NCI-H460 (cell line): Measurements from ENCODE around the gene XXYLT1. TPM values are rescaled to one million over a fixed set of nuclear protein-coding genes. Genes with fewer than 3 reads are reported as not detected.
"Not testable (repeated sequence)": the region's sequence is repeated elsewhere in the genome, so short reads cannot be mapped to it uniquely, and the experiment has no call there.

Source experiments
- DNase-seq: peaks from one replicate; pipeline ENCODE4 v3.0.0-alpha.2; 2016; ENCODE audit warnings: low read depth; ENCODE audit errors: extremely low read depth
- polyA plus RNA-seq: library from polyadenylated mRNA; depleted of rRNA; stranded (reverse); fragments of >200 nt; gene quantifications from 2 replicates; pipeline ENCODE4 v1.2.3, GENCODE V29; 2014; cell fraction: nucleus; rRNA removed
- total RNA-seq: library from RNA; depleted of rRNA; stranded (reverse); fragments of >200 nt; shearing (Covaris generic); gene quantifications from 2 replicates; pipeline ENCODE4 v1.2.3, GENCODE V29; 2014; rRNA removed

Gene XXYLT1, protein sequence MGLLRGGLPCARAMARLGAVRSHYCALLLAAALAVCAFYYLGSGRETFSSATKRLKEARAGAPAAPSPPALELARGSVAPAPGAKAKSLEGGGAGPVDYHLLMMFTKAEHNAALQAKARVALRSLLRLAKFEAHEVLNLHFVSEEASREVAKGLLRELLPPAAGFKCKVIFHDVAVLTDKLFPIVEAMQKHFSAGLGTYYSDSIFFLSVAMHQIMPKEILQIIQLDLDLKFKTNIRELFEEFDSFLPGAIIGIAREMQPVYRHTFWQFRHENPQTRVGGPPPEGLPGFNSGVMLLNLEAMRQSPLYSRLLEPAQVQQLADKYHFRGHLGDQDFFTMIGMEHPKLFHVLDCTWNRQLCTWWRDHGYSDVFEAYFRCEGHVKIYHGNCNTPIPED
- 9.2 and 9.3 TPM in 2 replicates for total RNA-seq
- polyA plus RNA-seq: 16.4 and 16.6 TPM in 2 replicates

DNA sequence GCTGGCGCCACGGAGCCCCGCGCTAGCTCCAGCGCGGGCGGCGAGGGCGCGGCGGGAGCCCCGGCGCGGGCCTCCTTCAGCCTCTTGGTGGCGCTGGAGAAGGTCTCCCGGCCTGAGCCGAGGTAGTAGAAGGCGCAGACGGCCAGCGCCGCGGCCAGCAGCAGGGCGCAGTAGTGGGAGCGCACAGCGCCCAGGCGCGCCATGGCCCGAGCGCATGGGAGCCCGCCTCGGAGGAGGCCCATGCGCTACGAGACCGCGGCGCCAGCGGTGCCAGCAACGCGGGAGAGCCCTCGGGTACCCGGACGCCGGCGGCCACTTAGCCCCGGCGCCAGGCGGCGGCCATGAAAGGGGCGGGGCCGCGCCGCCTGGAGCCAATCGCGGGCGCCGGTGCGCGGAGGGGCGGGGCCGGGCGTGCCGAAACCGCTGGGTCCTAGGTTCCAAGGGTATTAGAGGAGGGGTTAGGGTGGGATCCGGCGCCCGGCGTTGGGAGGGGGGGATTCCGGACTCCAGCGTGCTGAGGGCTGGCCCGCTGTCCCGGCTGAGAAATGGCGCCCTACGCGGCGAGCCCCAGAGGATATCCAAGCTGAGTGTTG lies at the start of gene XXYLT1:
TSS of gene XXYLT1 (minus strand) at position 343 of the 593 bp plus-strand sequence. CDS start at position 242, 101 bp downstream.
- peak; percentile 77 for DNase-seq

DNA sequence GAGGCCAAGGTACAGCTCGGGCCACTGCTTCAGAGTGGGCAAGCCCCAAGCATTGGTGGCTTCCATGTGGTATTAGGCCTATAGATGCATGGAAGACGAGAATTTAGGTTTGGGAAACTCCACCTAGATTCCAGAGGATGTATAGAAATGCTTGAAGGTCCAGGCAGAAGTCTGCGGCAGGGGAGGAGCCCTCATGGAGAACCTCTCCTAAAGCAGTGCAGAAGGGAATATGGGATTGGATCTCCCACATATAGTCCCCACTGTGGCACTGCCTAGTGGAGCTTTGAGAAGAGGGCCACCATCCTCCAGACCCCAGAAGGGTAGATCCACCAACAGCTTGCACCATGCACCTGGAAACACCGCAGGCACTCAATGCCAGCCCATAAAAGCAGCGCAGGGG lies 48.1 kb upstream of the XXYLT1 start:
- DNase-seq: no peak

DNA sequence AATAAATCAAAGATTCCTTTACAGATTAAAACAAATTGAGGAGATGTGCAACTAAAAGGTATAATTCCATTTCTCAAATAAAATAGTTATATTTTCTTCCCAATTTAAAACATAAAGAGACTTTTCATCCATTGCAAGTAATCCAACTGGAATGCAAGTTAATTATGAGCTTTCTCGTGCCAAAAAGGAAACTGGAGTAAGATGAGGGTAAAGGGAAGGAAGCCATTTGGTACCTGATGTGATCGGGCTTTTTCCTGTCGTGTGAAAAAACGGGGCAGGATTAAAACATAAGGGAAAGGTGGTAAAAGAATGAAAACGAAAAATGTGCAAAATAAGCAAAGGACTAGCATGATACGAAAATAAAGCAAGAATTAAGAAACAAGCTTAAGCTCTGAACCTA lies 41.8 kb upstream of the XXYLT1 start:
- DNase-seq: no peak

DNA sequence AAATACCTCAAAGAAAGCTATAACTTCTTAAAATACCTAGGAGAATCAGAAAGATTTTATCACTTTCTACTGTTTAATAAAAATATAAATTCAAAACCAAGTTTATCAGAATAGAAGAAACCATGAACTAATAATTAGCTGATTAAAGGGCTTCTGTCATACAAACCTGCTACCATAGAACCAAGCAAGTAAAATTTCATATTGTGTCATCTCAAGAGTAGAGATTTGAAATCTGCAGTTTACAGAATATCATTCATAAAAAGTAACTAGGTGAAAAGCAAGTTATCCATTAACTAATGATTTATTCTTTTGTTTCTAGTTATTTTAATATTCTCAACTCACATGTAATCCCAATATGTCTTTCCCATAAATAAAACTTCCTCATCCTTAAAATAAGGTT lies 36.8 kb upstream of the XXYLT1 start:
- no peak for DNase-seq

DNA sequence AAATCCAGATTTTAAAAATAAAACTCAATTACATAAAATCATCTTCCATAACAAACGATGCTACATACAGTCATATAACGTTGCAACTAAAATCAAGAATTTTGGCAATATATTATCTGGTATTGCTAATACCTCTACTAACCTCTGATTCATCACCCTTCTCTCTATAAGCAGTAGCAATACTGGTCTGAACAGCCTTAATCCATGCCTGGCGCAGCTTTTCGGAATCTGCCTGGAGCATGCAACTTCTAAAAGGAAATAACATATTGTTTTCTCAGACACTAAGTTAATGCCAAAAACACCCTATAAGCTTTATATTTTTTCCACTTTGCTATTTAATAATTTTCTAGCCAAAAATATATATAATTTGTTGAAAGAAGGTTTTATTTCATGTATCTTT lies 35.4 kb upstream of the XXYLT1 start:
- no peak for DNase-seq

DNA sequence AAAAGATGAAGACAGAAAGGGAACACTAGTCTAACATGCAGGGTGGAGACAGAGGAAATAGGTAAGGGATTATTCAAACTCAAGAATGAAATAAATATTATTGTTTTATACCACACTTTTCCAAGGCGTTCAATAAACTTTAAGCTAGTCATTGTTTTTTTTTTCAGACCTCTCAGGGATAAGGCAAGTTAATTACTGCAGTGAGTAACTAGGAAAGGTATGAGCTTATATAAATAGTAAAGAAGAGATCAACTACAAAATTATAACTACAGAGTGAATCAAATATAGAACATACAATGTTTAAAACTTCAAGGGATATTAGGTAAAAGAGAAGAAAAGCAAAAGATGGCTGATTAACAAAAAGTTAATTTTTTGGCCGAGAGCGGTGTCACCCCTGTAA lies 31.5 kb upstream of the XXYLT1 start:
- no peak for DNase-seq

DNA sequence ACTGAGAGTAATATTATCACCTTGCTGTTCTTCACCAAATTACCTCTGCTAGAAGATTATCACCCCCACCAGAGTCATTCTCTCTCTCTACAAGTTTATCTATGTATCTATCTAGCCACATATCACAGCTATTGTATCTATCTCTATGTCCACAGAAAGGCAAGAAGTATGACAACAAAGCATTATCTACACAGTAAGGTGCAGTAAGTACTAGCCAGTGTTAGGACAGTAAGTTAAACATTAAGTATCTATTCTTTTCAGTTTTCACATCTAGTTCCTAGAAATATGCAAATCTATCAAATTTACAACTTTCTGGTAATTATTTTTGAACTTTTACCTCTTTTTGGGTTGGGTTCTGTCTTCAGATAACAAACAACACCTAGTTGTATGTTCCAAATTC lies 26.5 kb upstream of the XXYLT1 start:
- DNase-seq: no peak

DNA sequence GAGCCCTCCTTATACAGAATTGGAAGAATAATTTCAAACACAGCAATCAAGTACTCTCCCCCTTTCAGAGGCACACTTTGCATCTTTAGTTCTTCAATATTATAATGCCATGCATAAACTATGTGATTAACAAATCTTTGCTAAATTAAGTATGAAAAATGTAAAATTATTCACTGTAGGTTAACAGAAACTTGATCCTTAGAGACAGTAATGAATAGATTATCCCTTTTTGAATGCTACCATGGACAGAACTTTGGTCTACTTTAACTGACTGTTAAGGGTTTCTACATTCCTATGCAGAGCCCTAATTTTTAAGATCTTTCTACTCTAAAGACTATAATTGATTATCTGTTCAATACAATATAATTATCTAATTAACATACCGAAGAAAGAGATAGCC lies 25.7 kb upstream of the XXYLT1 start:
- DNase-seq: no peak

DNA sequence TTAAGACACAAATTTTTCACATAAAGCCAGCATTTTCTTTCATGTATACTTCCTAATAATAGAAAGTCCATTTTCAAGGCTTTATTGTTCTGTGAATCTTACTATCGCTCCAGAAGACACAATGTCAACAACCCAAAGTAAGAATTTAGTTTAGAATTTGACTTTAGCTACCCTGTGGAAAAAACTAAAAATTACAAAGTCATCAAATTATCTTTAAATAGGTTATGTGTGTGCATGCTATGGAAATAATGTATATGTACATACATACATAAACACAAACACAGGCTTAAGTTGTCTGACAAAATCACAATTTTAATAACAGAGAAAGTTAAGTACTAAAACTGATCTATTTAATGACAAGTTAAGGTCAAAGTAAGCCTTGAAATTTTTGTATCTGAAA lies 20.2 kb upstream of the XXYLT1 start:
- DNase-seq: no peak

DNA sequence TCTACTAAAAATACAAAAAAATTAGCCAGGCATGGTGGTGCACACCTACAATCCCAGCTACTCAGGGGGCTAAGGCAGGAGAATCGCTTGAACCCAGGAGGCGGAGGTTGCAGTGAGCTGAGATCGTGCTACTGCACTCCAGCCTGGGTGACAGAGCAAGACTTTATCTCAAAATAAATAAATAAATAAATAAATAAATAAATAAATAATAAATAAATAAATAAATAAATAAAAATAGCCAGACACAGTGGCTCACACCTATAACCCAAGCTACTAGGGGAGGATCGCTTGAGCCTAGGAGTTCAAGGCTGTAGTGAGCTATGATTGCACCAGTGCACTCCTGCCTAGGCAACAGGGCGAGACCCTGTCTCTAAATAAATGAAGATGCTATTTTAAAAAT lies 19.7 kb upstream of the XXYLT1 start:
- not testable (repeated sequence) for DNase-seq

DNA sequence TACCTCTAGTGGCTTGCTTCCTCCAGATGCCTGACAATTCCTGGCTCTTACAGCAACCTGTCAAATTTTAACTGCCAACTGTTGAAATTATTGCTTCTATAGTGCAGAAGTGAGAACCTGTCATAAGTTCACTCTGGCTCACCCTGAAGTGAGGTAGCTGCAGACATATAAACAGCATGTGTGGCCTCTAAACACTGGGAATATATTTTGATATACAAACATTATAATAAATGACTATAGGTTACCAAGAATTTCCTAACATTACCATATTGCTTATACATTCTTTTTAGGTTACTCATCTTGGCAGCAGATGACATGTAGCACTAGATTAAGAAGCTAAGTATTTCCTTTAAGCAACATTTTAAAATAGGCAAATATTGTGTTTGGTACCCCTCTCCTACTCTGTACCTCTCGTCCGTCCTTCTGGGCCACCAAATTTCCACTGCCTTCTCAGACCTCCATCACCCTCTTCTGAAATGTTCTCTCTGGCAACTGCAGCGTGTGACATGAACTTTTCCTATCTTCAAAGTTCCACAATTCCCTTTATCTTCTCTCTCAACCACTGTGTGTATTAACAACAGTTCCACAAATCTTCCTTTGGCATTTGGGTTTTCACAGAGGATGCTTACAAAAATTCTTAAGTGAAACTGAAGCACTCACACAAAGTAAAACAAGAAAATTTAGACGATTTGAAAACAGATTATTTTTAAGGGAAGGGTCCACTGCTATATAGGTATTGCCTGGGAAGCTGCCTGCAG lies 15.3 kb upstream of the XXYLT1 start:
- DNase-seq: peak; percentile 8

DNA sequence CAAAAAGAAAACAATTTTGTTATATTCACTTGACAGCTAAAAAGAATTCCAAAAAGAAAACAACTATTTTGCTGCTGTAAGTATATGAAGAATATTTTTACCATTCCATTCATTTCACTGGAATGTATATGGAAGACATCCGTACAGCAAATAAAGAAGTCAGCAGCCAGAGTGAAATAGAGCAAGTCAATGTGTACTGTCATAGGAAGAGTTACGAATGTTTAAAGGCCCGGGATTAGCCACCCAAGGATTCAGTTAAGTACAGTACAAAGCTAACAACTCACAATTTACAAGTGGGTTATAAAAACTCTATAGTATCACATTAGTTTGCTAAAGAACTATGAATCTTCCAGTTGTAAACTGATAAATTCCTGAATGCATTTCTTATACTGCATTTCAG lies 14.4 kb upstream of the XXYLT1 start:
- peak; percentile 1 for DNase-seq

DNA sequence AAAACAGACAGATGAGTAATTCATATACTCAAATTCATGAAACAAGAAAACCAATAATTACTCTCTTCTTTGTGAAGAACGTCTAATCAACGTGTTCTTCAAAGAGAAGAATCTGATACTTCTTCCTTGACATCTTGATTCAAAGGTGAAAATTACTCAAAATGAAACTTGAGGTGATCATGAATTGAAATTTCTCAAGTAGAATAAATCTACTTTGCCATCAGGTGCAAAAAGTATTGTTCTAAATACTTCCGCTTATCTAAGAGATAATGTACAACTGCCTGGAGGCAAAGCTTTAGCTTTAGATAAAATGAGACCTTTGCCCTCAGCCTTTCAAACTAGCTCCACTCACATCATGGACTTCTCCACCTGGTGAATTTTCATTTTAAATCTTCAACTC lies 13.9 kb upstream of the XXYLT1 start:
- no peak for DNase-seq

DNA sequence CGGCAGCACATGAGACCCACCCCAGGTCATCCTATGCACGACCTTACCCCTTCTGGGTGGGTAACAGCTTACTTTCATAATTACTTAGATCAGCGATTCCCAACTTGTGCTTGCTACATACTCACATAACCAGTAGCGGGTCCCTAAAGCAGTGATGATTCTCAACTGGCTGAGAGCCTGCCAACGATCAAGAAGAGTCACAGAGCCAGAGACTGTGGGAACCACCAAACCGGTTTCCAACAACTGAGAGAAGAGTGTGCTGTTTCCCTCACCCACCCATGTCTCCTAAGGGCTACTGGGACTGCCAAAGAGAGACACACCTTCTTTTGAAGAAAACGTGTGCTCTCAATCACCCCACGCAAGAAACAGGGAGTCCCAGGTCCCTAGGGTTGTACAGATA lies 12.0 kb upstream of the XXYLT1 start:
- DNase-seq: no peak

DNA sequence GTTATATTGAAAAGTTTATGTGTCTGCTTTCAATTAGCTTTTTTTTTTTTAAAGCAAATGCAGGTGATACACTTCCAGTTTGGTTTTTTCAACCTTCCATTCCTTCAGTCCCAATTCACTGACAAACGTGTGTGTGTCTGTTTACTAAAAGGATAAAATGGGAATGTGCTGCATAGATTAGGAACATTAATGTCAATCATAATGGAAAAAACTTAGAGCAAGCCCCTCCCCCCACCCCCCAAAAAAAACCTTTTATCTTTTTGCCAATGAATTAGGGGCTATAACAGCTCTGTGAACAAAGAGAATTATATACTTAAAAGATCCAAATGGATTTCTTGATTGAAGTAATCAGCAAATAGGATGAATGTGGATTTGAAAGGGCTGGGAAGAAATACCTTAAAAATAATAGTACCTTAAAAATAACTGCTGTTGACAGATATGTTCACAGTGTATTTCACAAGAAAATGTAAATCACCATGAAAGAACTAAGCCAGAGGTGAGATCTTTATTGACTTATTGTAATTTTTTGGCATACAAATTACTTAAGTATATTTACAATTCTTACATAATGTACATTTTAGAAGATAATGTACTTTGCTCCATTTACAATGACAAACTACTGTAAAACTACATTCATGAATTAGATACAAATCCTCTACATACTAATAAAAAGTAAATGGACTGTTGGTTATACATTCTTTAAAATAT lies 3.5 kb upstream of the XXYLT1 start:
- DNase-seq: no peak

DNA sequence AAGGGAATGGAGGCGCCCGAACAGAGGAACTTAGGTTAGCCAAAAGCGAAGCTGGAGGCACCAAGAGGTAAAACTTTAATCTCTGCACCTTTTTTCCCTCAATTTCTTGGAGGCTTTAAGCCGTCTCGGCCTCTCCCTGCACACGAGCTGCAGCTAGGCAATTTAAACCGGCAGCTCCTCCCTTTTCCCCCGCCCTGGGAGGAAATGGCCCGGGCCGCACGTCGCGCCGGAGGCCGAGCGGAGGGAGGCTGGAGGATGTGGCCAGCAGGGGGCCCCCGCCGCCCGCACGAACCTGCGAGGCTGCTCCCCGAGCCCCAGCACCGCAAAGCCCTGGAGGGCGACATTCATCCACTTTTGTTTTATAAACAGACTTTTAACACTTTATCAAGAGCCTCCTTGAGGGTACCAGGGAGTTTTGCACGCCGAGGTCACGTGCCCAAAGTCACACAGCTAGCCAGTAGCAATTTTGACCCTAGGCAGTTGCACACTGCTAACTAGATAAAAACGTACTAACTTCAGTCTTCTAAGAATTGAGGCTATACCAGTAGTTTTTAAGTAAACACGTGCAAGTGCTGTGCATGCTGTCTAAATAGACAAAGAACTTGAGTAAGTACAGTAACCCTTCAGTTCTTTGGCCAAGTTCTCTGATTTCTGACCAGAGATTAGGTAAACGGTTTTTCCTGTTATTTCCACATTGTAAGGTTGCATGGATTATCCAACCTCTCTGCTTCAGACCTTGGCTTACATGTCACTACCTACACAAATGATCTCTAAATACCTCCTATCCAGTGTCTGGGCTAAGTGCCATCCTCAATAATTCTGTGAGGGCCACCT lies 668 bp upstream of the XXYLT1 start:
- peak; percentile 69 for DNase-seq

DNA sequence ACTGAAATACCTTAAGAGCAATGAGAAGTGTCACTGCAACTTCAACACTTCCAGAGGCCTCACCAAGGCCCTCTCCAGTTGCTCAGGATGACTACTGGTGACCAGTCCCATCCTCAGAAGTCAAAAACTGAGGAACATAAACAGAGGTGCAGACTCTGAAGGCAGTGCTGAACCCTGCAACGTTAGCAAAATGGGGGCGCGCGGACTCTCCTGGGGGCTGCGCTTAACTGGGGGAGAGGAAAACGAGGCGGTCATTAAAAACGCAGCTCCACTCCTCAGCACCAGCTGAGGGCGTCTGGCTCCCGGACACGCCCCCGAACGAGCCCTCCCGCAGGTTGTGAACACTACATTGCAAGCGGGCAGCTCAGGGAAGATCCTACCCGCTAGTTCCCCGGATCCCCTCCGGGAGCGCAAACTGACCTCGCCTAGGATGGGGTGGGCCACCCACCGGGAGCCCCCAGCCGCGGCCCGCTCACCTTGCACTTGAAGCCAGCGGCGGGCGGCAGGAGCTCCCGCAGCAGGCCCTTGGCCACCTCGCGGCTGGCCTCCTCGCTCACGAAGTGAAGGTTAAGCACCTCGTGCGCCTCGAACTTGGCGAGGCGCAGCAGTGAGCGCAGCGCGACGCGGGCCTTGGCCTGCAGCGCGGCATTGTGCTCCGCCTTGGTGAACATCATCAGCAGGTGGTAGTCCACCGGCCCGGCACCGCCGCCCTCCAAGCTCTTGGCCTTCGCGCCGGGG lies 711 bp downstream of the XXYLT1 start:
- DNase-seq: peak; percentile 5

DNA sequence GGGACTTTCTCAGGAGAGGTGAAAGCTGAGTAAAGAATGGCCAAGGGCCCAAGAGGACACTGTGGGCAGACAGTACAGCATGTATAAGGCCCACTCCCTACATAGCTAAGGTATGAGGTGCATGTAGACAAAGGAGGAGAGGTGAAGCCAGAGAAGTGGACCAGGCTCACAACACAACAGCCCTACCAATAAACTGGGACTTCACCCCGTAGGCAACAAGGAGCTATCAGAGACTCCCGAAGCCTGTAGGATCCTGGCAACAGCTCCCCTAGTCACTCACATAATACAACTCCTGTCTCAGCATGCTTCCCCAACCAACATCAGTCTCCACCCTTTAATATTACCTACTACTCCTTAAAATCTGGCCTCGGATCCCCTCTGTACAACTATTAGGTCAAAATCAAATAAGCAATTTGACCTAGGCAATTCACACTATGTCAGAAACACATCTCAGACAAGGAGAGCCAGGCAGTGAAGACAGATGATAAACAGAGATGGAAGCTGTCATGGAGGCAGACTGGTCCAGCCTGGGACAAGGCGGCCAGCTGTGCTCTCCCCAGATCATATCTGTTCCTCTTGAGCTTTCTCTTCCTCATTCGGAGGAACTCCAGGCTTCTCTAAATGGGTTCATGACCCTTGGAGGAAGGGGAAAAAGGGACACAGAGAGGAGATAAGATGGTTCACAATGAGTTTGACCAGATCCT lies 1.4 kb downstream of the XXYLT1 start:
- DNase-seq: no peak
